Spleen (tissue), 7 donors: ENCODE results near the gene DCLK2.

Experiments used
- POLR2AphosphoS5 ChIP-seq, 3 donors: sonication (generic); formaldehyde crosslinking; IDR thresholded peaks; one replicate each; pipeline ENCODE4 v1.5.1; 2017; ENCODE audit warnings: antibody characterized with exemption in 3 of 3
- TF ChIP-seq, protein P1 (sequence below), 11 experiments: fragments of 200-600 bp in 7 of 11; fragments of 450-650 bp in 4 of 11; sonication (generic) in 4 of 11; IDR thresholded peaks in 8 of 11; conservative IDR thresholded peaks in 3 of 11; 1 replicate in 7 of 11; 2 replicates in 4 of 11; pipeline versions ENCODE4 v1.4.0 to v1.8.0; 2016 to 2021; ENCODE audit warnings: antibody characterized with exemption in 11 of 11, inconsistent platforms in 4 of 11, mild to moderate bottlenecking in 1 of 11
- donor health status: DM: no; HTN: no; CAD: no; lungs with moderate emphysema.
- donor health status: DM: no; HTN: no; CAD: no.
- donor health status: DM: no; HTN: no; CAD: no.

DNA sequence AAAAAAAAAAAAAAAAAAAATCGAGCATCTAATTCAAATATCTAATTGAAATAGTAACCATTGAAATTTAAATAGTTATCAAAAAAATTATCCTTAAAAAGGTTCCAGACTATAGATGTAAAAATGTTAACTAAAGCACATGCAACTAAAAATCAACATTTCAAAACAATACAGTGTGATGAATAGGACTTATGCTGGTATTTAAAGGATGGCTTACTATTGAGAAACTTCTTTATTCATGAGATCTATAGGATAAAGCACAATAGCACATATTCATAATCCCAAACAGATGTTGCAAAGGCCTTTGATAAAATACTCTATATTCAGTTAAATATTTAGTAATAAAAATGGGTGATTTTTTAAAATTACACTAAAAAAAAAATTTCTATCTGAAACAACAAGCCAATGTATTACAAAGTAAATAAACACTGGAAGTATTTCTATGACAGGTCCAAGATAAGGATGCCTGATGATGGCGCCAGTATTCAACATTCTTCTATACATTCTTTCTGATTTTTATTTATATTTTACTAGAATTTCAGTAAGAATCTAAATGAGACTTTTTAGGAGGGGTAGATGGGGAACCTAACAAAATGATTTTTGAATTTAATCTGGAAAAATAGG lies 26.3 kb downstream of the DCLK2 start:
- no peak for TF ChIP-seq POLR2AphosphoS5 (IDR thresholded peaks at IDR 0.05)
- TF ChIP-seq, protein P1, sequence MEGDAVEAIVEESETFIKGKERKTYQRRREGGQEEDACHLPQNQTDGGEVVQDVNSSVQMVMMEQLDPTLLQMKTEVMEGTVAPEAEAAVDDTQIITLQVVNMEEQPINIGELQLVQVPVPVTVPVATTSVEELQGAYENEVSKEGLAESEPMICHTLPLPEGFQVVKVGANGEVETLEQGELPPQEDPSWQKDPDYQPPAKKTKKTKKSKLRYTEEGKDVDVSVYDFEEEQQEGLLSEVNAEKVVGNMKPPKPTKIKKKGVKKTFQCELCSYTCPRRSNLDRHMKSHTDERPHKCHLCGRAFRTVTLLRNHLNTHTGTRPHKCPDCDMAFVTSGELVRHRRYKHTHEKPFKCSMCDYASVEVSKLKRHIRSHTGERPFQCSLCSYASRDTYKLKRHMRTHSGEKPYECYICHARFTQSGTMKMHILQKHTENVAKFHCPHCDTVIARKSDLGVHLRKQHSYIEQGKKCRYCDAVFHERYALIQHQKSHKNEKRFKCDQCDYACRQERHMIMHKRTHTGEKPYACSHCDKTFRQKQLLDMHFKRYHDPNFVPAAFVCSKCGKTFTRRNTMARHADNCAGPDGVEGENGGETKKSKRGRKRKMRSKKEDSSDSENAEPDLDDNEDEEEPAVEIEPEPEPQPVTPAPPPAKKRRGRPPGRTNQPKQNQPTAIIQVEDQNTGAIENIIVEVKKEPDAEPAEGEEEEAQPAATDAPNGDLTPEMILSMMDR (IDR thresholded peaks at IDR 0.05 in 8 of 11, conservative IDR thresholded peaks at IDR 0.05 in 3 of 11), result no peak
